IMR-90 (cell line): ENCODE measurements around the gene IER5L. TPM values are rescaled to one million over a fixed set of nuclear protein-coding genes. Genes with fewer than 3 reads are reported as not detected.

Source experiments
- ATAC-seq: fragments of 200-7000 bp; cut with Tn5 transposase; 2 replicates; pipeline ENCODE4 v1.9.1; 2020; ENCODE audit warnings: low read depth, mild to moderate bottlenecking, moderate library complexity
- BruUV-seq: library from RNA; stranded (reverse); fragments of 400-500 nt; replicated peaks from 2 replicates; lab custom pipeline; 2021; lab: Mats Ljungman, UMichigan
- CTCF ChIA-PET: fragments of 300-600 bp; formaldehyde crosslinking; extraction: SDS; loops from one replicate; lab custom pipeline; 2021; ENCODE audit warnings: antibody characterized with exemption; lab: Yijun Ruan, JAX
- POLR2A ChIA-PET: fragments of 300-600 bp; sonication (Branson Sonifier 250); formaldehyde crosslinking; loops from one replicate; lab custom pipeline; 2022; ENCODE audit warnings: antibody characterized with exemption; ENCODE audit not compliant: unreplicated experiment; lab: Charles Lee
- DNase-seq: peaks from one replicate; pipeline ENCODE4 v3.0.0; 2013
- H2AFZ ChIP-seq: replicated peaks from 2 replicates; pipeline ENCODE3; 2013; ENCODE audit warnings: low read length, mild to moderate bottlenecking; ENCODE audit not compliant: poor library complexity
- H2AK5ac ChIP-seq: 2 replicates; pipeline ENCODE4 v1.6.1; 2013; ENCODE audit warnings: low read depth, low read length, inconsistent platforms
- H2AK9ac ChIP-seq: replicated peaks from 2 replicates; pipeline ENCODE3; 2013; ENCODE audit warnings: mild to moderate bottlenecking, low read depth, low read length, moderate library complexity; ENCODE audit not compliant: poor library complexity
- H2BK120ac ChIP-seq: 2 replicates; pipeline ENCODE4 v1.6.1; 2013; ENCODE audit warnings: low read depth, low read length, inconsistent platforms
- H2BK15ac ChIP-seq: 3 replicates; pipeline ENCODE4 v1.6.1; 2013; ENCODE audit warnings: low read depth, low read length, inconsistent platforms
- H2BK20ac ChIP-seq: 2 replicates; pipeline ENCODE4 v1.6.1; 2013; ENCODE audit warnings: low read depth, mild to moderate bottlenecking, inconsistent platforms, low read length, moderate library complexity
- H2BK5ac ChIP-seq: 2 replicates; pipeline ENCODE4 v1.6.1; 2013; ENCODE audit warnings: mild to moderate bottlenecking, low read depth, low read length, inconsistent platforms; ENCODE audit not compliant: poor library complexity, severe bottlenecking
- H3K14ac ChIP-seq: replicated peaks from 2 replicates; pipeline ENCODE4 v1.6.1; 2013; ENCODE audit warnings: low read depth, low read length, inconsistent platforms
- H3K18ac ChIP-seq: 2 replicates; pipeline ENCODE4 v1.6.1; 2013; ENCODE audit warnings: low read depth, low read length, control low read depth
- H3K23ac ChIP-seq: 2 replicates; pipeline ENCODE4 v1.6.1; 2013; ENCODE audit warnings: low read depth, low read length, inconsistent platforms
- H3K27ac ChIP-seq: 2 replicates; pipeline ENCODE4 v1.5.1; 2013; ENCODE audit warnings: mild to moderate bottlenecking, control low read depth, low read length; ENCODE audit not compliant: insufficient read depth
- H3K27me3 ChIP-seq: 2 replicates; pipeline ENCODE4 v1.6.1; 2013; ENCODE audit warnings: low read length; ENCODE audit not compliant: control insufficient read depth, insufficient read depth
- H3K36me3 ChIP-seq: 2 replicates; pipeline ENCODE4 v1.6.1; 2013; ENCODE audit warnings: low read length, mixed read lengths; ENCODE audit not compliant: control insufficient read depth, insufficient read depth
- H3K4ac ChIP-seq: 2 replicates; pipeline ENCODE4 v1.6.1; 2013; ENCODE audit warnings: low read depth, low read length, inconsistent platforms
- H3K4me1 ChIP-seq: 2 replicates; pipeline ENCODE4 v1.6.1; 2013; ENCODE audit warnings: low read length, mixed read lengths; ENCODE audit not compliant: control insufficient read depth, insufficient read depth
- H3K4me2 ChIP-seq: 2 replicates; pipeline ENCODE4 v1.6.1; 2013; ENCODE audit warnings: low read depth, mild to moderate bottlenecking, control low read depth, low read length, moderate library complexity
- H3K4me3 ChIP-seq: 2 replicates; pipeline ENCODE4 v1.5.1; 2013; ENCODE audit warnings: low read depth, mild to moderate bottlenecking, control low read depth, low read length, moderate library complexity; ENCODE audit not compliant: insufficient read depth
- H3K56ac ChIP-seq: 2 replicates; pipeline ENCODE4 v1.6.1; 2013; ENCODE audit warnings: low read length, inconsistent platforms; ENCODE audit not compliant: insufficient read depth; ENCODE audit errors: extremely low read depth
- H3K79me1 ChIP-seq, 2 experiments: 2 replicates each; pipeline ENCODE4 v1.6.1; 2013; ENCODE audit warnings: low read length in 2 of 2, inconsistent platforms in 1 of 2, low read depth in 1 of 2
- H3K9ac ChIP-seq: 2 replicates; pipeline ENCODE4 v1.6.1; 2013; ENCODE audit warnings: low read depth, low read length, control low read depth
- H3K9me1 ChIP-seq: 2 replicates; pipeline ENCODE4 v1.6.1; 2013; ENCODE audit warnings: low read length, inconsistent platforms; ENCODE audit not compliant: insufficient read depth
- H3K9me3 ChIP-seq: 2 replicates; pipeline ENCODE4 v1.6.1; 2013; ENCODE audit warnings: low read length; ENCODE audit not compliant: control insufficient read depth, insufficient read depth
- H4K20me1 ChIP-seq: 2 replicates; pipeline ENCODE4 v1.6.1; 2013; ENCODE audit warnings: low read length, inconsistent platforms; ENCODE audit not compliant: insufficient read depth
- H4K5ac ChIP-seq: 2 replicates; pipeline ENCODE4 v1.6.1; 2013; ENCODE audit warnings: mild to moderate bottlenecking, low read depth, low read length, control low read depth
- H4K8ac ChIP-seq, 2 experiments: 2 replicates each; pipeline ENCODE4 v1.6.1; 2013; ENCODE audit warnings: low read depth in 2 of 2, low read length in 2 of 2, control low read depth in 1 of 2, inconsistent platforms in 1 of 2
- H4K91ac ChIP-seq: 2 replicates; pipeline ENCODE4 v1.6.1; 2013; ENCODE audit warnings: low read depth, low read length, inconsistent platforms; ENCODE audit not compliant: insufficient read depth
- CHD1 ChIP-seq: IDR thresholded peaks from 2 replicates; pipeline ENCODE4 v1.6.1; 2012; ENCODE audit warnings: low read depth, low read length, improper control_type of control experiment
- ELK1 ChIP-seq: fragments of 150-350 bp; IDR thresholded peaks from 2 replicates; pipeline ENCODE4 v1.6.1; 2016; ENCODE audit warnings: low read depth, mild to moderate bottlenecking, low read length, moderate library complexity, borderline replicate concordance
- FOS ChIP-seq: fragments of 150-350 bp; IDR thresholded peaks from 2 replicates; pipeline ENCODE4 v1.6.1; 2016; ENCODE audit warnings: low read depth, low read length
- MXI1 ChIP-seq: IDR thresholded peaks from 2 replicates; pipeline ENCODE4 v1.6.1; 2012; ENCODE audit warnings: low read depth, mild to moderate bottlenecking, low read length, moderate library complexity, borderline replicate concordance
- POLR2A ChIP-seq: IDR thresholded peaks from 2 replicates; pipeline ENCODE4 v1.6.1; 2012; ENCODE audit warnings: mild to moderate bottlenecking, low read depth, low read length
- RAD21 ChIP-seq: IDR thresholded peaks from 2 replicates; pipeline ENCODE4 v1.6.1; 2012; ENCODE audit warnings: low read length, improper control_type of control experiment
- RCOR1 ChIP-seq: IDR thresholded peaks from 2 replicates; pipeline ENCODE4 v1.6.1; 2012; ENCODE audit warnings: mild to moderate bottlenecking, low read length, improper control_type of control experiment; ENCODE audit not compliant: insufficient replicate concordance
- RFX5 ChIP-seq: IDR thresholded peaks from 2 replicates; pipeline ENCODE4 v1.8.0; 2012; ENCODE audit warnings: low read depth, mild to moderate bottlenecking, low read length, moderate library complexity
- SMC3 ChIP-seq: fragments of 150-350 bp; IDR thresholded peaks from 2 replicates; pipeline ENCODE4 v1.6.1; 2016; ENCODE audit warnings: low read depth, mild to moderate bottlenecking, antibody characterized with exemption, low read length, moderate library complexity
- USF2 ChIP-seq: fragments of 150-350 bp; IDR thresholded peaks from 2 replicates; pipeline ENCODE4 v1.6.1; 2017; ENCODE audit warnings: mild to moderate bottlenecking, antibody characterized with exemption, low read length, low read depth
- WGBS, 2 experiments: methylation state at CpG; one replicate each; pipeline versions ENCODE4 v1.1.5 to v1.1.7; 2013; ENCODE audit warnings: missing lambda C conversion rate in 2 of 2; ENCODE audit not compliant: insufficient read length in 1 of 2; ENCODE audit errors: extremely low coverage in 2 of 2; 5-methylcytosine and 5-hydroxymethylcytosine counted together
- dilution Hi-C: fragments of 300-500 bp; cut with HindIII; formaldehyde crosslinking; loops from one replicate; pipeline ENCODE4 v1.14.3; 2018; ENCODE audit warnings: low sequenced_read_pairs; ENCODE audit not compliant: unreplicated experiment
- in situ Hi-C: fragments of 300-500 bp; cut with MboI; formaldehyde crosslinking; loops from 3 replicates; pipeline ENCODE4 v1.14.3; 2019; ENCODE audit warnings: low sequenced_read_pairs, inconsistent platforms, mixed read lengths
- intact Hi-C: fragments of 100-400 bp; cut with micrococcal nuclease; formaldehyde crosslinking; loops from 2 replicates; pipeline ENCODE4 v1.10.0; 2022
- polyA plus RNA-seq, 3 experiments: library from polyadenylated mRNA; depleted of rRNA; stranded (reverse); fragments of >200 nt; gene quantifications; 2 replicates each; pipeline ENCODE4 v1.2.3, GENCODE V29; 2012; ENCODE audit warnings: low replicate concordance in 1 of 3
- total RNA-seq: library from RNA; depleted of rRNA; stranded (reverse); fragments of >200 nt; gene quantifications from 2 replicates; pipeline ENCODE4 v1.2.3, GENCODE V29; 2012

The IER5L gene
- total and polyA plus RNA-seq, 2 of the 4 experiments (the other 2 are of a cell fraction) = 12.5 to 13.4 TPM

- Histone ChIP-seq H3K27ac (no peak overlapping the region), H3K9me3 (no peaks in the 10 kb centered on the region), H3K14ac (no peak overlapping the region), H2BK15ac (no peak overlapping the region), H3K79me1 (peaks cover 0 to 3% of the 10 kb centered on the region in 2 experiments; a peak in 1 of 4 replicates), H4K91ac (no peak overlapping the region), H3K36me3 (no peaks in the 10 kb centered on the region), H3K56ac (no peak overlapping the region), H2AFZ (no peak overlapping the region), H2BK20ac (no peak overlapping the region), H3K23ac (no peak overlapping the region), H3K4me1 (peaks cover 4% of the 10 kb centered on the region; the same call in 1 of the 2 replicates), H2BK5ac (no peak overlapping the region), H3K27me3 (no peaks in the 10 kb centered on the region), H4K5ac (no peak overlapping the region), H3K18ac (no peak overlapping the region), H3K9ac (no peak overlapping the region), H2AK5ac (no peak overlapping the region), H3K9me1 (no peaks in the 10 kb centered on the region), H3K4me3 (no peak overlapping the region), H4K8ac (no peak overlapping the region; a peak in 1 of 4 replicates), H2AK9ac (no peak overlapping the region), H3K4me2 (no peak overlapping the region), H3K4ac (no peak overlapping the region), H4K20me1 (no peaks in the 10 kb centered on the region), H2BK120ac (no peak overlapping the region)
- no TSS peak for BruUV-seq
- CTCF ChIA-PET = no interaction called here
- DNase-seq = no peak
- TF ChIP-seq POLR2A (no peak), USF2 (no peak), RAD21 (no peak), RFX5 (no peak), MXI1 (no peak), SMC3 (no peak), FOS (no peak), ELK1 (no peak), CHD1 (no peak), RCOR1 (no peak)
- POLR2A ChIA-PET = no interaction called here
- no peak for ATAC-seq
- intact Hi-C loops (no loop called here), dilution Hi-C loops (no loop called here), in situ Hi-C loops (no loop called here)
- 70% methylated on average over 2 of the region's 9 CpGs; no CpG with 5 or more reads in 1 of the 2 experiments for WGBS, 2 experiments
Measured at GRCh38 chr9:129201866-129202265, 23.8 kb upstream of the IER5L start.
